ENCODE results near the gene ATRNL1.

GRCh38 chr10:115762029-115762428 lies 668.9 kb downstream of the ATRNL1 start:
- no peak for TF ChIP-seq CTCF (IDR thresholded peaks at IDR 0.05)
- no peak for TF ChIP-seq POLR2A (IDR thresholded peaks at IDR 0.05)
